H9 (cell line): ENCODE results near the gene ABHD17B. TPM values are rescaled to one million over a fixed set of nuclear protein-coding genes. Genes with fewer than 3 reads are reported as not detected.
A peak's percentile ranks its signal among the peaks of the same experiment; 100 is the strongest.

ENCODE experiments used
- DNase-seq: peaks from one replicate; pipeline ENCODE4 v3.0.0-alpha.2; 2017
- H2AFZ ChIP-seq: one replicate; pipeline ENCODE4 v1.6.1; 2013; ENCODE audit warnings: mild to moderate bottlenecking, low read length, control low read depth, moderate library complexity
- H2AK5ac ChIP-seq: 2 replicates; pipeline ENCODE4 v1.6.1; 2013; ENCODE audit warnings: low read length, control low read depth, mixed read lengths; ENCODE audit not compliant: insufficient read length
- H2BK120ac ChIP-seq: one replicate; pipeline ENCODE4 v1.6.1; 2013; ENCODE audit warnings: low read depth, mild to moderate bottlenecking, low read length, control low read depth, inconsistent platforms; ENCODE audit not compliant: poor library complexity, severe bottlenecking
- H2BK12ac ChIP-seq: 2 replicates; pipeline ENCODE4 v1.6.1; 2013; ENCODE audit warnings: low read length, control low read depth, mixed read lengths, low read depth; ENCODE audit not compliant: insufficient read length
- H2BK15ac ChIP-seq: 2 replicates; pipeline ENCODE4 v1.6.1; 2013; ENCODE audit warnings: low read depth, low read length, control low read depth
- H2BK20ac ChIP-seq: one replicate; pipeline ENCODE4 v1.6.1; 2013; ENCODE audit warnings: low read depth, mild to moderate bottlenecking, low read length, control low read depth, inconsistent platforms; ENCODE audit not compliant: poor library complexity, severe bottlenecking
- H2BK5ac ChIP-seq: 2 replicates; pipeline ENCODE4 v1.6.1; 2013; ENCODE audit warnings: low read length, control low read depth, mixed read lengths; ENCODE audit not compliant: insufficient read length
- H3K14ac ChIP-seq: 2 replicates; pipeline ENCODE4 v1.6.1; 2013; ENCODE audit warnings: low read length, control low read depth; ENCODE audit not compliant: insufficient read depth
- H3K18ac ChIP-seq: 2 replicates; pipeline ENCODE4 v1.6.1; 2013; ENCODE audit warnings: low read depth, mild to moderate bottlenecking, mixed read lengths, low read length, control low read depth; ENCODE audit not compliant: insufficient read length
- H3K23ac ChIP-seq: 2 replicates; pipeline ENCODE4 v1.6.1; 2013; ENCODE audit warnings: low read length, control low read depth, mixed read lengths, low read depth; ENCODE audit not compliant: insufficient read length
- H3K23me2 ChIP-seq: 2 replicates; pipeline ENCODE4 v1.6.1; 2013; ENCODE audit warnings: low read depth, mild to moderate bottlenecking, mixed read lengths, low read length, control low read depth; ENCODE audit not compliant: insufficient read length, poor library complexity, severe bottlenecking
- H3K27ac ChIP-seq: 2 replicates; pipeline ENCODE4 v1.5.1; 2013; ENCODE audit warnings: low read length, control low read depth, mixed read lengths, low read depth; ENCODE audit not compliant: insufficient read length
- H3K27me3 ChIP-seq: 2 replicates; pipeline ENCODE4 v1.6.1; 2013; ENCODE audit warnings: low read length, control low read depth, inconsistent platforms; ENCODE audit not compliant: insufficient read depth
- H3K4ac ChIP-seq: 2 replicates; pipeline ENCODE4 v1.6.1; 2013; ENCODE audit warnings: low read depth, mild to moderate bottlenecking, control low read depth, inconsistent platforms, low read length, moderate library complexity
- H3K4me1 ChIP-seq: 2 replicates; pipeline ENCODE4 v1.6.1; 2013; ENCODE audit warnings: low read length, control low read depth, inconsistent platforms; ENCODE audit not compliant: insufficient read depth
- H3K4me2 ChIP-seq: 2 replicates; pipeline ENCODE4 v1.6.1; 2013; ENCODE audit warnings: low read length, control low read depth, mixed read lengths; ENCODE audit not compliant: insufficient read length, insufficient read depth
- H3K56ac ChIP-seq: 2 replicates; pipeline ENCODE4 v1.6.1; 2013; ENCODE audit warnings: low read depth, mild to moderate bottlenecking, mixed read lengths, low read length, control low read depth; ENCODE audit not compliant: insufficient read length
- H3K79me1 ChIP-seq: 2 replicates; pipeline ENCODE4 v1.6.1; 2013; ENCODE audit warnings: low read depth, mild to moderate bottlenecking, moderate library complexity, low read length, control low read depth, inconsistent platforms; ENCODE audit not compliant: insufficient read depth, poor library complexity, severe bottlenecking
- H3K79me2 ChIP-seq: 2 replicates; pipeline ENCODE4 v1.6.1; 2013; ENCODE audit warnings: low read length, control low read depth, inconsistent platforms; ENCODE audit not compliant: insufficient read depth
- H3K9ac ChIP-seq: 2 replicates; pipeline ENCODE4 v1.6.1; 2013; ENCODE audit warnings: low read length, control low read depth, mixed read lengths; ENCODE audit not compliant: insufficient read length; ENCODE audit errors: extremely low read depth
- H3K9me3 ChIP-seq: one replicate; pipeline ENCODE4 v1.6.1; 2013; ENCODE audit warnings: low read depth, low read length, inconsistent platforms; ENCODE audit not compliant: control insufficient read depth
- H3T11ph ChIP-seq: one replicate; pipeline ENCODE4 v1.6.1; 2013; ENCODE audit warnings: mild to moderate bottlenecking, low read length, control low read depth, inconsistent platforms
- H4K20me1 ChIP-seq: one replicate; pipeline ENCODE4 v1.6.1; 2013; ENCODE audit not compliant: control insufficient read depth, insufficient read length, insufficient read depth
- H4K5ac ChIP-seq: 2 replicates; pipeline ENCODE4 v1.6.1; 2013; ENCODE audit warnings: low read depth, mild to moderate bottlenecking, mixed read lengths, low read length, control low read depth; ENCODE audit not compliant: insufficient read length
- H4K8ac ChIP-seq: replicated peaks from 2 replicates; pipeline ENCODE4 v1.6.1; 2013; ENCODE audit warnings: low read length, control low read depth, mixed read lengths, low read depth; ENCODE audit not compliant: insufficient read length
- H4K91ac ChIP-seq: 2 replicates; pipeline ENCODE4 v1.6.1; 2013; ENCODE audit warnings: low read depth, mild to moderate bottlenecking, moderate library complexity, mixed read lengths, low read length, control low read depth; ENCODE audit not compliant: insufficient read length
- H3K27ac Mint-ChIP-seq, 3 experiments: 2 replicates in 2 of 3; 3 replicates in 1 of 3; pipeline ENCODE4 v1.8.0; 2020 to 2021; ENCODE audit warnings: mixed read lengths in 3 of 3, mild to moderate bottlenecking in 1 of 3, moderate library complexity in 1 of 3
- H3K27me3 Mint-ChIP-seq: 2 replicates; pipeline ENCODE4 v1.8.0; 2021; ENCODE audit warnings: low read depth, mild to moderate bottlenecking, moderate library complexity, mixed read lengths
- H3K36me3 Mint-ChIP-seq, 3 experiments: 2 replicates in 2 of 3; 3 replicates in 1 of 3; pipeline ENCODE4 v1.8.0; 2020 to 2021; ENCODE audit warnings: low read depth in 3 of 3, mixed read lengths in 3 of 3; ENCODE audit not compliant: insufficient read depth in 1 of 3
- H3K4me1 Mint-ChIP-seq, 2 experiments: 2 replicates each; pipeline ENCODE4 v1.8.0; 2020; ENCODE audit warnings: mixed read lengths in 2 of 2
- H3K4me3 Mint-ChIP-seq, 2 experiments: 2 replicates in 1 of 2; 3 replicates in 1 of 2; pipeline ENCODE4 v1.8.0; 2020 to 2021; ENCODE audit warnings: mild to moderate bottlenecking in 2 of 2, mixed read lengths in 2 of 2, moderate library complexity in 1 of 2
- H3K9me3 Mint-ChIP-seq, 2 experiments: 2 replicates in 1 of 2; 3 replicates in 1 of 2; pipeline ENCODE4 v1.8.0; 2020; ENCODE audit warnings: mild to moderate bottlenecking in 2 of 2, mixed read lengths in 2 of 2, moderate library complexity in 1 of 2
- CTCF ChIP-seq: fragments of 200-600 bp; sonication (generic); conservative IDR thresholded peaks from 3 replicates; pipeline ENCODE4 v1.8.0; 2021; ENCODE audit warnings: antibody characterized with exemption, mild to moderate bottlenecking
- WGBS: extraction: QIAGEN DNeasy Blood & Tissue Kit; methylation state at CpG from one replicate; pipeline ENCODE4 v1.1.7; 2013; ENCODE audit warnings: missing lambda C conversion rate, low lambda C conversion rate, mixed read lengths; ENCODE audit not compliant: insufficient read length; ENCODE audit errors: extremely low coverage; 5-methylcytosine and 5-hydroxymethylcytosine counted together
- total RNA-seq: library from RNA; stranded (reverse); gene quantifications from 2 replicates; pipeline ENCODE4 v1.2.1, GENCODE V29; 2021

ABHD17B gene
- total RNA-seq, 1 experiment from 2014 or later = 67.6 TPM

- Histone ChIP-seq H2AK5ac (no peak overlapping the region), H3K23me2 (peaks cover 9% of the 10 kb centered on the region), H2BK15ac (no peak overlapping the region), H2AFZ (no peak overlapping the region), H2BK120ac (no peak overlapping the region), H3K4me1 (no peaks in the 10 kb centered on the region; the same call in 1 of the 2 replicates), H4K5ac (no peak overlapping the region), H3T11ph (no peak overlapping the region), H3K18ac (peak overlapping the region; percentile 96), H3K56ac (no peak overlapping the region), H2BK20ac (no peak overlapping the region), H3K9ac (peak overlapping the region; percentile 96), H3K4me2 (peak overlapping the region; percentile 52), H3K23ac (no peak overlapping the region), H4K20me1 (no peaks in the 10 kb centered on the region), H2BK12ac (no peak overlapping the region), H4K91ac (no peak overlapping the region), H4K8ac (no peak overlapping the region), H3K79me2 (peaks cover 64% of the 10 kb centered on the region), H3K27ac (peak overlapping the region; percentile 77), H3K27me3 (no peaks in the 10 kb centered on the region), H3K4ac (no peak overlapping the region), H2BK5ac (no peak overlapping the region), H3K79me1 (peaks cover 1% of the 10 kb centered on the region), H3K14ac (peak overlapping the region; percentile 97), H3K9me3 (no peaks in the 10 kb centered on the region)
- TF ChIP-seq CTCF = no peak
- H3K27me3 Mint-ChIP-seq = no peaks in the 10 kb centered on the region
- H3K36me3 Mint-ChIP-seq = peaks cover 4 to 14% (median 8%) of the 10 kb centered on the region in 3 experiments
- H3K4me3 Mint-ChIP-seq = peak overlapping the region; percentile 97 to 100
- no peak for DNase-seq
- H3K9me3 Mint-ChIP-seq = peaks cover 0 to 4% of the 10 kb centered on the region in 2 experiments; a peak in 3 of 5 replicates
- WGBS = no CpG with 5 or more reads among the region's 56 CpGs
- H3K27ac Mint-ChIP-seq = peak overlapping the region; percentile 99
- peaks cover 46 to 55% of the 10 kb centered on the region in 2 experiments for H3K4me1 Mint-ChIP-seq
Observed at GRCh38 chr9:71910650-71911060, 338 bp downstream of the ABHD17B start.
